HG02623 (cell line): ENCODE results near the gene LRRN1.
A peak's percentile ranks its signal among the peaks of the same experiment; 100 is the strongest.

Experiments
- ATAC-seq: cut with Tn5 transposase; IDR thresholded peaks from one replicate; pipeline ENCODE4 v1.9.1; 2021; ENCODE audit warnings: moderate library complexity; ENCODE audit not compliant: unreplicated experiment

Gene LRRN1

DNA sequence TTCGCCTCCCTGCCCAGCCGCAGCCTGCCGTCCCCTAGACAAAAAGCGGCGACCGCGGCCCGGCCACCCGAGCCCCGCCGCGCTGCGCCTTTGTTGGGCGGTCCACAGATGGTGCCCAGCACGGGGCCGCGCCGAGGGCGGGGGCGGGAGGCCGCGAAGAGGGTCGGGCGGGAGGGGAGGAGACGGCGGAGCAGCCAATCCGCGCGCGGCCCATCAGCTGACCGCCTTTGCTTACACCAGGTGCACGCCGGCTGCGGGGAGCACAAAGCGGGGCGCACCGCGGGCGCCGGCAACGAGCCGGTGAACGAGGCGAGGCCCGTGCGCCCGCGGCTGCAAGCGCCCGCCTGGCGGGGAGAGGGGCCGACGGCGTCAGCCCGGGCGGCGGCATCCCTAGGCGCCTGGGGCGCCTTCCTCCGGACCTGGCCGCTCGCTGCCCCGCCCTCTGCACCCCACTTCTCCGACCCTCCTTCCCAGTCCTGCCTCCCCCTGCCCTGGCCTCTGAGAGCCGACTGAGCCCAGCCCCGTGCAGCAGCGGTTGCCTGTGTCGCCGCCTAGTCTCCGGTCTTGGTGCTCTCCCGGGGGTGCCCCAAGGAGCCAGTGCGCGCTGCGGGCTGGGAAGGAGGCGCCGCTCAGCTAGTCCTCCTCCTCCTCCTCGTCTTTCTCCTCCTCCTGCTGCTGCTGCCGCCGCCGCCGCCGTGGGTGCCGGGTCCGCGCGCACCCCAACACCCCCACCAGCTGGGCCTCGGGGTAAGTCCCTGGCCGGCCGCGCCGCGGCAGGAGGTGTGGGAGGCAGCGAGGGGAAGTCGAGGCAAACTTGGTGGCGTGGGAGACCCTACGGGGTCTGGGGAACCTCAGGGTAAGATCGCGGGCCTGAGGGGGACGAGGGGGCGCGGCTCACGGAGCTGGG is at the start of gene LRRN1:
Gene LRRN1, plus strand, starts transcription at position 259 of the 907 bp plus-strand sequence. CDS start 45,211 bp downstream, outside the sequence.
- peak; percentile 38 for ATAC-seq

DNA sequence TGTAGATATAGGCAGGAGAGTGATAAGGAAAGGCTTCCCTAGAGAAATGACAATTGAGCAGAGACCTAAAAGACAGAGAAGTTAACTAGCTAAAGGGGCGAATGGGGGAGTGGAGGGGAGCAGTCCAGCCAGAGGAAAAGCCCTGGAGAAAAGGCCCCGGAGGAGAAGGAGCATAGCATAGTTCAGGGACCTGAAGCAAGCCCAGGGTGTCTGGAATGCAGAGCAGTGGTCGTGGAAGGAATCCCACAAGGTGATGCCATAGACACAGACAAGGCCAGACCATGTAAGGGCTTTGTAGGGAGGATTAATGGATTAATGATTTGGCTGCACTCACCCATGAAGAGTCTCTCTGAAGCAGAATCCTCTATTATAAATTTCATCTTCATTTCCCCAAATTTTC is 45.8 kb upstream of the LRRN1 start:
- no peak for ATAC-seq

DNA sequence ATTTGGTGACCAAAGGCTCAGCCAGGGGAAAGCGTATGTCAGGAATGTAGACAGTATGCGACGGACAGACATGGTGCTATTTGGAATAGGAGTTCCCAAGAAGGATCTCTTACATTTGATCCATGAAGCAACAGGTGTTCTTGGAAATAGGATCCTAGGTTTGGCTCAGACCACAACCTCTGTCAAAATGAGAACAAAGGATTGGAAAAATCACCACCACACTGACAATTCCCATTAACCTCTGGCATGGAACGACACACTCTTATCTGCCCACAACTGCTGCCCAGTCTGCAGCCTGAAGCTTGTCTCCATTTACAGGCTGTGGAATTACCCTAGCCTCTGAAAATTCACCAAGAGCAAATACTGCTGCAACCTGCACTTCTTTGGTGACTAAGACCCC is 33.6 kb upstream of the LRRN1 start:
- no peak for ATAC-seq

DNA sequence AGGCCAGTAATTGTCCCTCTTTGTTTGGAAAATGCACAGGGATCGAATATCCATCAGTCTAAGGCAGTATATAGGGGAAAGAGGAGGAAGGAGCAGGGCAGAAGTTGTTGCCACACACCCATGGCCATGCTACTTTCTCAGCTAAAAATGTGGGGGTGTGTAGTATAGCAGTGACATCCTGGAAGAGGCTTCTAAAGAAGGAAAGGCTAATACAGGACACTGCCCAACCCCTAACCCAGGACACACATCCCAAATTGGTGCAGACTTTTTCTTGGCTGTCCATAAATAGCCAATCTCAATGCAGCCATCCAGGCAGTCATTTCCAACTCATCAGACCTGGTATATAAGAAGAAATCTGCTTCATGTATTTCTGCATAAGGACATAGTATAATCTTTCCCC is 33.1 kb upstream of the LRRN1 start:
- no peak for ATAC-seq

DNA sequence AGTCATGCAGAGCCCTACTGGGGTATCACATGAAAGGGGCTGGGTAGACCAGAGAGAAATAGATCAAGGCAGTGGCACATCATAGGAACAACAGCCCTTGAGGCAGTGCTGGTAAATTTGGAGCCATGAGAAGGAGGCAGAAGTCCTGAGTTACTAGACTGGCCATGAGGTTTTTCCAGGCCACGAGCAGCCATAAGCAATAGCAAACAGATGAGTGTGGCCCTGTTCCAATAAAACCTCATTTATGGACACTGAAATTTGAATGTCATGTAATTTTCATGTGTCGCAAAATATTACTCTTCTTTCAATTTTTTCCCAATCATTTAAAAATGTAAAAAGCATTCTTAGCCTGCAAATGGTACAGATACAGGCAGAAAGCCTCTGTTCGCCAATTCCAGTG is 28.1 kb upstream of the LRRN1 start:
- no peak for ATAC-seq

DNA sequence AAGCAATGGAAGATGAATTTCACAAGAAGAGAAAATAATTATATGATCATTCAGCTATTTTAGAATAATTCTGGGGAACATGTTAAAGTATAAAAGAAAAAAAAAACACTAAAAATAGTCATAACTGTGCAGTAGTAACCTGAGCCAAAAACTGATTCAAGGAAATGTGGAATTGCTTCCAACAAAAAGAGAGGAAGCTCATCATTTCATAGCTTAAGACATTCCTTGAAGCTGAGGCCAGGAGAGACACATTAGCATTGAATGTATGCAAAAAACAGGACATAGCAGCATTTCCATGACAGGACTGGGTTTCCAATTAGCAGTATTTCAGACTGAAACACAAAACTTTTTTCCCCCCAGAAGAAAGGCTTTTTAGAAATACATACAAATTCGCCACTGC is 27.7 kb upstream of the LRRN1 start:
- no peak for ATAC-seq

DNA sequence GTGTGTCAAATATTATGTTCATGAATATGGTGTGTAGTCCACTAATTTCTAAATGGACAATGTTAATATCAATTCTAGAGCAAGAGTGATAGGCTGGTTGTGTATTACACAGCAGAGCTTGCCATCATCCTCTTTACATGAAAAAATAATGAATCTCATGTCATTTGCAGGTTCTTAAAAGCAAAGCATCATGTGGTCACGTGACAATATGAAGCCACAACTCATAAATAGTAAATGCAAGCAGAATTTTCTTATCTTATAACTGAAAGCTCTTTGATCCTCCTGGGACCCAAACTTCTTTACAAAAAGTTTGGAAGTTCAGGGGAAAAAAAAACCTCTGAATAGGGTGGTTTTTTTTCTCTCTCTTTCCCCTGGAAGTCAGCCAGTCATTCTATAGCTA is 26.9 kb upstream of the LRRN1 start:
- ATAC-seq, result no peak

DNA sequence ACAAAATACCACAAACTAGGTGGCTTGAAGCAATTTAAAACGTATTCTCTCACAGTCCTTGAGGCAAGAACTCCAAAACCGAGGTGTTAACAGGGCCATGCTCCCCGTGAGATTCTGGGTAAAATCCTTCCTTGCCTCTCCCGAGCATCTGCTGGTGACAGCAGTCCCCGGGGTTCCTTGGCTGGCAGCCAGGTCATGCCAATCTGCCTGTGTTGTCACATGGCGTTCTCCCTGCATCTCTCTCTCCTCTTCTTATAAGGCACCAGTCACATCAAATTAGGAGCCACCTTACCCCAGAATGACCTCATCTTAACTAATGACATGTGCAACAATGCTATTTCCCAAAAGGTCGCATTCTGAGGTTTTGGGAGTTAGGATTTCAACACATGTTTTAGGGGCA is 26.3 kb upstream of the LRRN1 start:
- ATAC-seq, result no peak

DNA sequence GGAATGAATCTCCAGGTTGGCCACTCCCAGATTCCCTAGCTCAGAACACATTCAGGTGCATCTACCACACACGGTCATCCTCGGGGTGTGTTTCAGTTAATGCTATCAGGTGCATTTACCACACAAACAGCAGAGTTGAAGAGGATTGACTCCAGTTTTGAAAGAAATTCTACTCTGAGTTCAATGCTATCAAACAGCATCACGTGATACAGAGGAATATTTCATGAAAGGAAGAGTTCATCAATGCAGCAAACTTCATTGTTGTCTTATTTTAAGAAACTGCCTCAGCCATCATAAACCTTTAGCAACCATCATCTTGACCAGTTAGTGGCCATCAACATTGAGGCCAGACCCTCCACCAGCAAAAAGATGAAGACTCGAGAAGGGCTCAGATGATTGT is 22.6 kb upstream of the LRRN1 start:
- no peak for ATAC-seq

DNA sequence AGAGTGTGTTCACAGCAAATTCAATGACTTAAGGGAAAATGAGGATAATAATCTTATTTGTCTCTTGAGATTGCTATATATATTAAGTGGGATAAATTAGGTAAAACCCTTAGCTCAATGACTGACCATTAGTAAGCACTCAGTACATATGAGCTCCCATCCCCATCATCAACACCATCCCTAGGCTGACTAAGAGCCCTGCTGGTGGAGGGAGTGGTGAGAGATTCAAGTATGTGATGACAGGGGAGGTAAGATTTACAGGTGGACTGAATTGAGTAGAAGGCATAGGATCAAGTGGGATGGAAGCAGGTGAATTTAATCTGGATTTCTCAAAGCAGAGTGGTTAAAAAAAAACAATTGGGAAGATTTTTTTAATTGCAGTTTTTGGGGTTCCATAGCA is 21.0 kb upstream of the LRRN1 start:
- ATAC-seq, result no peak

DNA sequence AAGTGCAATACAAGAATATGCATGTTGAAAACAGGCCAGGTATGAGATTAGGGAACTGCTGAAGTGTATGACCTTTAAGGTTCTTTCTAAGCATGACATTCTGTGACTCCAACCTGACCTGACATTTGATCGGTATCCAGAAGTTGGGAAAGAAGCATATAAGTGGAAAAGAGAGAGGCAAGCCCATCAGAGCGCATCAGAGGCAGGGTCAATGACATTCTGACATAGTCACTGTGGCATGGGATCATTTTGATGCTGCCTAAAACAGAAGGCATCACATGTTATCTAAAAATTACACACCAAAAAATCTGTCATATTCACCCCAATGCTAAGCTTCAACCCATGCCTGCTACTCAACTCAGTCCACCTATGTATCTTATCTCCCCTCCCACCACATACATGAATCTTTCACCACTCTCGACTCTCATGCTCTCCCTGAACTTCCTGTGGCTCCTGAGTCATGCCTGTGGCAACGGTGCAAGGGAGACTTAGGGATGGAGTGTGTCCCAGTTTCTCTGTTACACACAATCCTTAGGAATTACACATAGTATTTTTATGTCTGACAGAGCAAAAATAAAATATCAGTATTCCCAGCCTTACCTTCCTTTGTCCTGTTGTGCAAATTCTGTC is 20.5 kb upstream of the LRRN1 start:
- ATAC-seq, result no peak

DNA sequence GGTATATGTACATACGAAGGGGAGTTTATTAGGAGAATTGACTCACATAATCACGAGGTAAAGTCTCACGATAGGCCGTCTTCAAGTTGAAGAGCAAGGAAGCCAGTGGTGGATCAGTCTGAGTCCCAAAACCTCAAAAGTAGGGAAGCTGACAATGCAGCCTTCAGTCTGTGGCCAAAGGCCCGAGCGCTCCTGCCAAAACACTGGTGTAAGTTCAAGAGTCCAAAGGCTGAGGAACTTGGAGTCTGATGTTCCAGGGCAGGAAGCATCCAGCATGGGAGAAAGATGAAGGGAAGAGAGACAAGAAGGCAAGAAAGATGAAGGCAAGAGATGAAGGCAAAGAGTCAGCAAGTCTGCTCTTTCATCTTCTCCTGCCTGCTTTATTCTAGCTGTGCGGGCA is 16.8 kb upstream of the LRRN1 start:
- no peak for ATAC-seq

DNA sequence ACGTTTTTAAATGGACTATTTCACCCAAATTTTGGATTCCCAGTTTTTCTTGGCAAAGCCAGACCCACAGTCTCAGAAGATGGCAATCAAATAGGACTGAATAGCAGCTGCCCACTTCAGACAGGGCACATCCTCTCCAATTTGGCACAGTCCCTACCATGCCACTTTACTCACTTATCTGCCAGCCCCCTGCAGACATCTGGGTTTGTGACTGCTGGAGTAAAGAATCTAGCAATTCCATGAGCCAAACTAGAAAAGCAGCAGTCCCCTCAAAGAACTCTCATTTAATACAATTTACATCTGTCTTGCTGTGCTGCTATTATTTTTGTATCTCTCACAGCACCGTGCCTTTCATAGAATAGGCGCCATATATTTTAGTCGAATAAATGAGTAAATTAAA is 16.0 kb upstream of the LRRN1 start:
- ATAC-seq, result no peak

DNA sequence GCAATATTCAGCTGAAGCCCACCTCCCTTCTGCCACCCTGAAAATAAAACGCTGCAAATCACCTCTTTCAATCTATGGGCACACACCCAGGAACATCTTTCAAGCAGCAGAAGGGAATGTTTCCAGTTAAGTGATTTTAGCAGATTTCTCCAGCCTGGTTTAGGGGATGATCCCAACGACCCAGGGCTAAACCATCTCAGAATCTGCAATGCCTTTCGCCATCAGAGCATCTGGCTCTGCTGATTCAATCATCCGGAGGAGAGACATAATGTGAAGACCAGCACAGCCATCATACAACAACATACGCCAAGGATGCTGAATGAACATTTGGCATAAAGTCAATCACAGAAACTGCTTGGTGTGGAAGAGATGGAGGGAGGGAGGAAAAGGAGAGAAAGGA is 15.5 kb upstream of the LRRN1 start:
- ATAC-seq, result no peak

DNA sequence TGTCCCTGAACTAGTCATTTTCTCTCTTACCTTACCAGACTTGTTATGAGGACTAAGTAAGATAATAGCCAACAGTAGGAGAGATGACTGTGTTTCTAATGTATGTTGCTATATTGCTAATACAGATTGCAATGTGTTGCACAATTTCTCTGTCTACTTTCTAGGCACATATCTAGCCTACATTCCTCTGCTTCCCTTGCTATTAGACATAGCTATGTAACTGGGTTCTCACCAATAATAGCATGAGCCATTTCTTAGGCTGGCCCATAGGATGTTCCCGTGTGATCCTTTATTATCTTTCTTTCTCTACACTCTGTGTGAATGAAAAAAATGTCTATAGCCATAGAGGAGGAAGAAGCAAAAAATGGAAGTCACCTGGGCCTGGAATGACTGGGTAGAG is 6.8 kb upstream of the LRRN1 start:
- no peak for ATAC-seq

DNA sequence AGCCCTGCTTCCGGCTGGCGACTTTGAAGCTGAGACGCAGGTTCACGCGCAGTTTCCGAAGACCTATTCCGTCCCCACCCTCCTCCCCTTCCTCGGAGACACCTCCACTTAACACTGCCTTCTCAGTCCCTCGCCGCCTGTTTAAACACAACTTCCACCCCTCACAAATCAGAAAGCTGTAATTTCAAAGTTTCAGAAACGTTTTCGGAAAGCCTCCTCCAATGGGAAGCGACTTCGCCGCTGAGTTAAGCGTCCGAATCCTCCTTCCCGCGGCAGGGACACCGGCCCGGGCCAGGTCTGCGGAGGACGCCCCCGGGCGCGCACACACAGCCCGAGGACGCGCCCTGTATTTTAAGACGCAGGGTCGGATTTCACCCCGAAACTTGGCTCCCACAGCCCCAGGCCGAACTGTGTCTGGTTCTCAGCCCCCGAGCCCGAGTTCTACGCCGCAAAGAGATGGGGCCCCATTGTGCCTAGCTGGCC is 559 bp upstream of the LRRN1 start:
- peak; percentile 29 for ATAC-seq

DNA sequence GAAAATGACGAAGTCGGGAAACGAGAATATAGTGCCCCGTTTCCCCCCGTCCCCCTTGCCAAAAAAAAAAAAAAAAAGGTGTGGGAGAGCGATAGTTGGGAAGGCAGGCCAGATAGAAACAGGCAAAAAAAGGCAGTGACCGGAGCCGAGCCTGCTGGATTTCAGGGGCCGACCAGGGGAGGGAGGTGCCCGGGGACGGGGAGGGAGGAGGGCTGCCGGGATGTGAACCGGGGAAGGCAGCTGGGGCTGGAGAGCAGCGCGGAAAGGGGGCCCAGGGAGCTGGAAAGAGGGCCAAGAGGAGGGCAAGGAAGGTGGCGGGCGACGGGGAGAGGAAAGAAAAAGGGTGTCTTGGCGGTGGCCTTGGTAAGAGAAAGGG is 837 bp downstream of the LRRN1 start:
- ATAC-seq, result no peak

DNA sequence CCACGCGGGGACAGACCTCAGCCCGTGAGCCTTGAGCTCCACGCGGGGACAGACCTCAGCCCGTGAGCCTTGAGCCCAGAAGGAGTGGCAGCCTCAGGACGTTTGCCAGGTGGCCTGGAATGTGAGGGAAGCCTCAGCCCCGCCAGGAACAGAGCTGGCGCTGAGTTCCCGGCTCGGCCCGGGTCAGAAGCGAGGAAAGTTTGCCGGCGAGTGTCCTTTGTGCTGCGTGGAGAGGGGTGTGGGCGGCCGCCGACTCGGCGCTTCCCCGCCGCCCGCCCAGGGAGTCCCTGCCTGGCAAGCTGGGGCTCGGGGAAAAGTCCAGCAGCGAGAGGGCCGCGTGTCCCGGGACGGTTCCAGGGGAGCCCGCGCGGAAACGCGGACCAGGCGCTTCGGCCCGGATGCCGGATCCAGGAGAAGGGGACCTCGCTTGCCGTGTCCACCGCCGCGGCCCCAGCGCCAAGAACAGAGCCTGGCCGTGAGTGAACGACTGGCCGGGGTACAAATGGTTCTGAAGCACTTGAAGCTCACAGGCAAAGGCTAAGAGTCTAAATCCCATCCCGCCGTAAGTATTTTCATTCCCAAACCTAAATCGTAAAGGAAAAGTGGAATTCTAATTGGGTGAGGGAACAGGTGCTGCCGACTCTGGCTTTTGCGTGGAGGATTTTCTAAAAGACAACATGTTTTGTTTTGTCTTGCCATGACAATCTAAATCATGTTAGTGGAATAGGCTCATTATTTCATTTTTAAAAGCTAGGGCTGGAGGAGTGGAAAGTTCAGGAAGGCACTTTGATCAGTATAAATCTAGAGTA is 1.7 kb downstream of the LRRN1 start:
- ATAC-seq, result no peak

DNA sequence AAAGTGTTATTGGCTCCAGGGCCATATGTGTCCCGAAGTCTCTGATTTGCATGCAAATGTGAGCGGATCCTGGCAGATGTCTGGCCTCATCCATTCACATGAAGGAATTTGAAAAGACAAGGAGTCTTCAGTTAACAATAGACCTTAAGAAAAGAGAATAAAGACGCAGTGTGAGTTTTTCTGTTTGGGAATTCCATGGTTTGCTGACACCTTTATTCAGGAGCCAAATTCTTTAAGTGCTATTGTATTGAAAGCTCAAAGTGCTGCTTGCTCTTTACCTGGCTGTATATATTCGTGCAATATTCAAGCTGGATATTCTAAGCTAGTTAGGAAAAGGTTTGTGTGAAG is 2.2 kb downstream of the LRRN1 start:
- no peak for ATAC-seq

DNA sequence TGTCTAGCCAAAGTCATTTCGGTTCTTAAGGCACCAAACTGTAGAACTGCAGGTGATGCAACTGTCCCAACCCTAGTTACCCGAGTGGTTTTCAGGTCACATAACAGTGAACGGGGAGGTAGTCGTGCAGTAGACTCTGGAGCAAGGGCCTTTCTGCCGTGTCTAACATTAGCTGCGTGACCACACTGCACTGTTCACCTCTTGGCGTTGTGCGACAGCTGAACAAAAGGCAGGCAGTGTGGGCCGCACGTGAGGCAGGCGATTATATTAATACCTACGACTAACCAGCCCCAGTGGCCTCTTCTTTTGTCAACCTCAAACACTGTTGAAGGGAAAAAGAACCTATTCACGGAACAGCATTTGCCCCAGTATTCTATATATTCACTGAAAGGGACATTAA is 2.8 kb downstream of the LRRN1 start:
- ATAC-seq, result no peak

DNA sequence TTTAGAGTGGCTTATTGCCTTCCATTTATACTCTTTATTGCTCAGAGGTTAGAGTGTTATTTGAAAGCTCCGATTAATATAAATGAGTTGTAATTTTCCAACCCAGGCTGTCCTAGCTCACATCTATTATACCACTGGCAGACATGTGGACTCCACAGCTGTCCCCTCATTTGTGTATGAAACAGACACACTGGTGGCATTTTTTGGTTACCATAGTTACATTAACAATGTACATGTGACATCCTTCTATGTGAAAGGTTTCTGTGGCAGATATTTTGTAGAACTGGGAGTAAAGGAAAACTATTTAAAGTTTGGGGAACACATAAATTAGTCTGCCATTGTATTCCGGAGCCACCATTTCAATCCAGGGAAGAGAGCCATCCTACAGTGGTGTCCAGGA is 5.3 kb downstream of the LRRN1 start:
- ATAC-seq, result no peak

DNA sequence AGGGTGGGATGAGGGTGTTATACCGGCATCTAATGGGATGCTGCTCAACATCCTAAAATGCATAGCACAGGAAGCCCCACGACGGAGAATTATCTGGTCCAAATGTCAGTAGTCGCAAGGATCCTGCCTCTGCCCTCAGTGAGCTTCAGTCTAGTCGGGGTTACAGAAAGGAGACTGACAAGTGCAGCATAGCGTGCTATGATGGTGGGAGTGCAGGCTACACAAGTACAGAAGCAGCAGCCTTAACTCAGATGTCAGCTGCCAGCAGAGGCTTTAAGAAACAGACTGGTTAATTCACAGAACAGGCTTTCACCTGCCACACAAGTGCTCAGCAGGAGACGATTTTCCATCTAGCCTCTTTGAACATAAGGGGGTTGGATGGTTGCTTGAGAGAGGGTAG is 6.9 kb downstream of the LRRN1 start:
- no peak for ATAC-seq
